Measurements from ENCODE around the gene TEAD1.

TEAD1 gene

GRCh38 chr11:12715941-12716340, 41.7 kb downstream of the TEAD1 start:
- no peak for DNase-seq

- no peak for DNase-seq
Observed at GRCh38 chr11:12716816-12717215, 42.6 kb downstream of the TEAD1 start.

- no peak for DNase-seq
Observed at GRCh38 chr11:12717851-12718291, 43.6 kb downstream of the TEAD1 start.

GRCh38 chr11:12719221-12719620, 45.0 kb downstream of the TEAD1 start:
- no peak for DNase-seq

GRCh38 chr11:12721816-12722604, 47.8 kb downstream of the TEAD1 start:
- no peak for DNase-seq

GRCh38 chr11:12723421-12724300, 49.4 kb downstream of the TEAD1 start:
- no peak for DNase-seq

GRCh38 chr11:12724301-12725054, 50.3 kb downstream of the TEAD1 start:
- DNase-seq, result peak; percentile 80

- no peak for DNase-seq
Observed at GRCh38 chr11:12725055-12725862, 51.0 kb downstream of the TEAD1 start.

GRCh38 chr11:12725863-12726682, 51.9 kb downstream of the TEAD1 start:
- no peak for DNase-seq

GRCh38 chr11:12727563-12728211, 53.5 kb downstream of the TEAD1 start:
- DNase-seq, result no peak

- DNase-seq, result no peak
Observed at GRCh38 chr11:12728417-12728816, 54.2 kb downstream of the TEAD1 start.

- no peak for DNase-seq
Observed at GRCh38 chr11:12729941-12730340, 55.7 kb downstream of the TEAD1 start.

GRCh38 chr11:12731841-12732336, 57.7 kb downstream of the TEAD1 start:
- DNase-seq, result no peak

GRCh38 chr11:12733091-12733490, 58.9 kb downstream of the TEAD1 start:
- no peak for DNase-seq

GRCh38 chr11:12734625-12735024, 60.4 kb downstream of the TEAD1 start:
- DNase-seq, result no peak

GRCh38 chr11:12735262-12735661, 61.0 kb downstream of the TEAD1 start:
- no peak for DNase-seq

GRCh38 chr11:12737024-12737423, 62.8 kb downstream of the TEAD1 start:
- no peak for DNase-seq

GRCh38 chr11:12741671-12742216, 67.5 kb downstream of the TEAD1 start:
- DNase-seq, result no peak

GRCh38 chr11:12743834-12744449, 69.7 kb downstream of the TEAD1 start:
- no peak for DNase-seq

All from NCI-H446 treated with DMSO at 0.1 percent for 48 hours (cell line).